NCI-H2196 (cell line): Measurements from ENCODE around the gene PAH.

Experiments used
- DNase-seq: peaks from one replicate; lab custom pipeline; 2025; ENCODE audit not compliant: unreplicated experiment; lab: John Stamatoyannopoulos, UW

Gene PAH

DNA sequence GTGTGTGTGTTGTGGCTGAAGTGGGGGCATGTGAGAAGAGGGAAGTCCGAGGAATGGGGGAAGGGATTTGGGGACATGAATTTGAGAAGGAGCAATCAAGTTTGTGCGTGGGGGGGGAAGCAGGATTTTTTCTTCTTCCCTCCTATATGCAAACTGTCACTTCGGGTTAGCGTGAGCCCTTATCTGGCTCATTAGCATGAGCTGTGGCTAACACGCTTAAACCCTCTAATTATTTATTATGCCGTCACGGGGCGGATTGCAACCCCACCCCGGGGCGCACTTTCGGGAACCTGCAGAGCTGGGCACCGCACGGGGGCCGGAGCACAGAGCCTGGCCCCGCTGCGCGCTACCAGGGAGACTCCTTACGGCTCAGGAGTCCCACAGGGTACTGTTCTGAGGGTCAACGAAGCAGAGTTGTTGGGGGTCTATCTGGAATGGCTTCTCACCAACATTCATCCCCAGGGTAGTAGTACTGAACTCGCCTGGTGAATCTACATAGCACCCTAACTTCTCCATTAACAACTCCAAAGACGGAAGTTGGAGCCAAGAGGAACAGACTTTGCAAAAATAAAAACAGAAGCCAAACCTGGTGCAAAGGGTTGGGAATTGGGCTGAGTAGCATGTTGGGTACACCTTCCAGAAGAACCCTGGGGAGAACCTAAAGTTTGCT, 34.0 kb upstream of the PAH start:
- peak; percentile 75 for DNase-seq

DNA sequence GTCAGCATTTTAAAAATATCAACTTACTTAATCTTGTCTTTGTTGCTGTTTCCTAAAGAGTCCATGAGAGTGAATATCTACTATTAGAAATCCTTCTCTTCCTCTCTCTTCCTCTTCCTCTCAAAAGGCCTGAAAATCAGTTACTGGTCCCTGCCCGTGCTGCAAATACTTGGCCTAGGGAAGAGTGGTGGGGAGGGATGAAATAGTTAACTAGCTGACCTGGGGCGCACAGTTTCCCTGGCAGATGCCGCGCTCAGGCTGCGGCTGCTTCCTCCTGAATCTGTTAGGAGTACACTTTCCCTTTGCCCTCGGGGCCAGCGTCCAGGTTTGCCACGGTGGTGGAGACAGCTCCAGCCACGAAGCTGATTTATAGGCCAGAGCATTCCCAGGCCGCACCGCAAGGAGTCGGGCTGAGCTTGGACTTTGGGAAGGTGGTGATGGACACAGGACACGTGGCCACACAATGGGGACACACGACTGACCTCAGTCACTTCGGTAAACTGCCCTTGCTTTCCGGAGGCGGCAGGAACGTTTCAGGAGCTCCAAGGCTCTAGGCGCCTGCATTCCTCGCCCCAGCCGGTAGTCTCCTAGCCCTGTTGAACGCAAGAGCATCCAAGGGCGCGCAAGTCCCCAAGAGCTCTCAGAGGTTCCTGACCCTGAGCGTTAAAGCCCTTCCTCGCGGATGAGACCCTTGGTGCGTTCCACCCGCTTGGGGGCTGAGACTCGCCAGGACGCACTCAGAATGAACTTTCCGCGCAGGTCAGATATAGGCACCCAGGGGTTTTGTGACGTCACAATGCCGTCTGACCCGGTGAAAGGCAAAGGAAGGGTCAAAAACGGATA, 33.3 kb upstream of the PAH start:
- peak; percentile 84 for DNase-seq

DNA sequence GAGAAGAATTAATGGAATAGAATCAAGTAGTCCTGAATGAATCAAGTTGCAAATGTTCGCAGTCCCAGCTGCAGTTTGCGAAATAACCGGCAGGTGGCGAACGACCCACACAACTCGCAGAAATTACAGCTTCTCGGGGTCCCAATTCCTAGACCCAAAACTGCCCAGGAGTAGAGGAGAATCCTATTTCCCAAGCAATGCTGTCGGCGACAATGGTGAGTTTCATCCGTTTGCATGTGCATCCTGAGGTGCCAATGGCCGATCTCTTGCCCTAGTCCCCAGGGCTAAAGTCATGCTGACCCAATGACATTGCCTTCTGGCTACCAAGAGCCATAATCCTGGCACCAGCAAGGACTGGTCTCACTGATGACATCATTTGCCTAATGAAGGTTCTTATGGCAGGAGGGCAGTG, 31.9 kb upstream of the PAH start:
- peak; percentile 69 for DNase-seq

DNA sequence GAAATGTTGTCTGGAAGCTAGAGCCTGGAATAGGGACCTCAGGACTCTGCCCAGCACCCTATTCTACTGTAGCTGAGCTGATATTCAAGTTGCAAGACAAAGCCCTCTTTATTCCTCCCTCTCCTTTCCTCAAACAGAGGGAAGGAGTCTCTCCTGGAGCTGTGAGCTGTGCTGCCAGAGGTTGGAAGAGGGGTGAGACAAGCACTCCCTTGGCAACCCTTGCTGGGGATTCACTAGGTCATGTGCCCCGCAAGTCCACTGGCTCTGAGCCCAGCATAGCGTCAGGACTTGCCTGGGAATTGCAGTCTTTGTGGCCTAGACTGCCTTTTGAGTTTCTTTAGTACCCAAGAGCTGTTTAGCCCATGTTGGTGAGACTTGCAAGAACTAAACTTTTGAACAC, 29.0 kb upstream of the PAH start:
- DNase-seq = no peak

DNA sequence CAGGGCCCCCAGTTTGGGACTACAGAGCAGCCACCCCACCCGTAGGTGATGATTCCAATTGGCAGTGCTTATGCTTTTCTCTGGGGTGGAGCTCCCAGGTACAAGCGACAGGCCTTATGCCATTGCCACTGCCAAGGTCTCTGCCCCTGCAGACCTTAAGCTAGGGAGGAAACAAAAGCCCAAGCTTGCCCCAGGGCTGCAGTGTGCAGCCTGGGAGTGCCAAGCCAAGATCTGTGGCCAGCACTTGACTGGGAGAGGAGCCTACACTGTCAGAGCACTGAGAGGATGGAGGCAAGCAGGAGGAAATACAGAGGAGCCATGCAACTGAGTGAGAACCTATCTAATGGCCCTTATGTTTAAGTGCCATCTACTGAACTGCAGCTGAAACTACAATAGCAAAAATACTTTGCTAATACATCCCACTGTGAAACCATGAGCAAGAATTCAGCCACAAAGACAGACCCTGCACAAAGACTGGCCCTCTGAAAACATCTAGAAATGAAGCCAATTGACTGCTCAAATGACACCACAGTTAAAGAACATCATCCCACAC, 22.7 kb upstream of the PAH start:
- DNase-seq = no peak

DNA sequence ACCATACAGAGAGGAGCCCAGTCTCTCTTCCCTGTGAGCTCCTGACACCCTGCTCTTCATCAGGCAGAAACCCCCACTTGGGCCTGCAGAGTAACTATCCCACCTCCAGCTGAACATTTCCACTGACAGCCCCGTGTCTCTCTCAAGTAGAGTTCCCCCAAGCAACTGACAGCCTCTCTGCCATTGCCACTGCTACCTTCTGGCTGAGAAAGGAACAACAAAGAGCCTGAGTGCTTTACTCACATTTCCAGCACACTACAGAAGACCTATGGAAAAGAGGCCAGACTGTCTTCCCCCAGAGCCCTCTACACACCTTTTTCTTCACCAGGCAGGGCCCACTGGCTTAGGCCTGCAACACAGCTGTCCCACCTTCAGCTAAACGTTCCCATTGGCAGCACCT, 22.0 kb upstream of the PAH start:
- DNase-seq = no peak

DNA sequence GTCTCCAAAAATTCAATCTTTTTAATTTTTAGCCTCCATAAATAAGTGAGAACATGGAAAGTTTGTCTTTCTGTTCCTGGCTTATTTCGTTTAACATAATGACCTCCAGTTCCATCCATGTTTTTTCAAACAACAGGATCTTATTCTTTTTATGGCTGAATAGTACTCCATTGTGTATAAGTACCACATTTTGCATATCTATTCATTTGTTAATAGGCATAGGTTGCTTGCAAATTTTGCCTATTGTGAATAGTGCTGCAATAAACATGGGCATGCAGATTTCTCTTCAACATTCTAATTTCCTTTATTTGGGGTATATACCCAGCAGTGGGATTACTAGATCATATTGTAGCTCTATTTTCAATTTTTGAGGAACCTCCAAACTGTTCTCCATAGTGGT, 16.1 kb upstream of the PAH start:
- no peak for DNase-seq

DNA sequence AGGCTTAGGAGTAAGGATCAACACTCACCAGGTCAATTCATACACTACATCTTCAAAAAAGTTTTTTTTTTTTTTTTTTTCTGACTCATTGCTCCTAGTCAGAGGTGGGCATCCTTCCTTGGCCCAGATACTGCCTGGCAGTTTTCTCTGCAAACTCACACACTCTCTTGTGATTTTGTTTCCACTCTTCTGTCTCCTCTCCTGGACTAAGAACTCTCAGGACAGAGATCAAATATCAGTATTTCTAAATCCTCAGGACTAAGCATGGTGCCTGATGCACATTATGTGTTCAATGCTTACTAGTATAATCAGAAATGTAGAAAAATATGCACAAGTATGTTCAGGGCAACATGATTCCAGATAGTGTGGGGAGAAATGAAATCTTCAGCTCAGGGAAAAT, 10.2 kb upstream of the PAH start:
- DNase-seq = no peak

DNA sequence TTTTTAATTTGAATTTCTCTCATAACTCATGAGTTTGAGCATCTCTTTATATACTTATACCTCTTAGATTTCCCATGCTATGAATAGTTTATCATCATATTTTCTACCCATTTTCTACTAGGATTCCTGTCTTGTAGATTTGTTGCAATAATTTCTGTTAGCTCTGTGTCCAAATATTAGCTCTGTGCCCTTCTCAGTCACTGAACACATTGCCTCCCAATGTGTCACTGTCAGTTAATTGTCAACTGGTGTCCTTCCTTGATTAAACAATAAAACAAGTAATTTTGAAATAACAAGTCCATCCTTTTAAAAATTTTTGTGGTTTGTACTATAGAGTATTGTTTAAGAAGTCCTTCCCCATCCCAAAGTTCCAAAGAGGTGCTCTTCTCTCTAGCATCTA, 4.2 kb upstream of the PAH start:
- DNase-seq = no peak

DNA sequence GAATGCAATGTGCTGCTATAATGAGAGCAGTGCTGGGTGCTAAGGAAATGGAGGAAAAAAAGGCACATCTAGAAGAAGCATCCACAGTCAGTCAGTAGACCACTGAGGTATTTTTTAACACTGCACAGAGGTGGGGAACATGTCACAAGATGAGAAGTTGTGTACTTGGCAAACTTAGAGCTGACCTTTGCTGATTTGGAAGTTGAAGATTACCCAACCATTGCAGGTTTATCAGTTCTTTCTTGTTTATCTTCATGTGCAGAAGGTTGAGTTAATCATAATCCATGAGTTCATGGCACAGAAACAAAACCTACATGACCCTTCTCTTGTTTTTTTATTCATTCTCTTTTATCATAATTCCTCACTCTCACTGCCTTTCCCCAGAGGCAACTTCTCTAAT, 3.2 kb upstream of the PAH start:
- DNase-seq = no peak

DNA sequence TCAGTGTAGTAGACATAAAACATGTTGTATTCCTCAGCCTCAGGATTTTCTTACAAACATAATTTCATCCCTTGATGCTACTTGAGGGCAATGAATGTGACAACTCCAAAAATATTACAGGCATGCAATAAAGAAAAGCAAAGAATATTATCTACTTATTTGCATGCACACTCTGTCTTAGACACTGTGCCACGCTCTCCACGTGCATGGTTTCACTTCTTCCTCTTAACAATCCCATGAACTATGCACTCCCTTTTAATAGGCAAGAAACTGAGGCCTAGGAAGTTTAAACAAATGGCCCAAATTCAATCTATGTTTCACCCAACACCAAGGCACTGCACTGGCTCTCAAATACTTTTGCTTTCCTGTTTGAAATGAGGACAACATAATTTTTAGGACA, 1.8 kb upstream of the PAH start:
- no peak for DNase-seq

DNA sequence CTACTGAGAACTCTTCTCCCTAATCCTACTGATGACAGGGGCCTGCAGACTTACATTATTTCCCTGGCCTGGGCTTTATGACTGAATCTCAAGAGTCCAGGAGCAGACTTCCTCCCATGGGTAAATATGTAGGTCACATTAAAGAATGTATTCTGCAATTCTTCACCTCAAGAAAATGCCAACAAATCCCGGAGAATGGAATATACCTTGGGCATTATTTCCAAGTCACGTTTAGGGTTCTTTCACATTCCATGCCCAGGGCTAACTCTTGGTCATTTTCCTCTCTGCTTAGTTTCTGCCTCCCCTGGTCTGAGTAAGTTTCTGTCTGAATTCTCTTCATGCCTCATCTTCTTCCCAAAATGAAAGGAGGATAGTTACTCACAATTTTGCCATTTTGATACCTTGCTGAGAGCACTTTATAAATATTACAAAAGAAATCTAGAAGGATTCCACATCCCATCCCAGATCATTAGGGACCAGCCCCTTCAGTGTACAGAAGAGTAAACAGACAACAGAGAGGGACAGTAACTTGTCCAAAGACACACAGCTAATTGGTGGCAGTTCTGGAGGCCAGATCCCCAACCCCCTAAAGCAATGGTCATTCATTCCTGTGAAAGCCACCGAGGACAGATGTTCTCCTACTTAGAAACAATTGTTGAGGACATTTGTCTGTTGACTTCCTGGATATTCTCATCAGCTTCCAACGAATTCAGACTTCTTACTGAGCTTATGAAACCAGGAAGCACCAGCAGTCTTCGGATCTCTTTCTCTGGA, 605 bp downstream of the PAH start:
- DNase-seq = no peak

DNA sequence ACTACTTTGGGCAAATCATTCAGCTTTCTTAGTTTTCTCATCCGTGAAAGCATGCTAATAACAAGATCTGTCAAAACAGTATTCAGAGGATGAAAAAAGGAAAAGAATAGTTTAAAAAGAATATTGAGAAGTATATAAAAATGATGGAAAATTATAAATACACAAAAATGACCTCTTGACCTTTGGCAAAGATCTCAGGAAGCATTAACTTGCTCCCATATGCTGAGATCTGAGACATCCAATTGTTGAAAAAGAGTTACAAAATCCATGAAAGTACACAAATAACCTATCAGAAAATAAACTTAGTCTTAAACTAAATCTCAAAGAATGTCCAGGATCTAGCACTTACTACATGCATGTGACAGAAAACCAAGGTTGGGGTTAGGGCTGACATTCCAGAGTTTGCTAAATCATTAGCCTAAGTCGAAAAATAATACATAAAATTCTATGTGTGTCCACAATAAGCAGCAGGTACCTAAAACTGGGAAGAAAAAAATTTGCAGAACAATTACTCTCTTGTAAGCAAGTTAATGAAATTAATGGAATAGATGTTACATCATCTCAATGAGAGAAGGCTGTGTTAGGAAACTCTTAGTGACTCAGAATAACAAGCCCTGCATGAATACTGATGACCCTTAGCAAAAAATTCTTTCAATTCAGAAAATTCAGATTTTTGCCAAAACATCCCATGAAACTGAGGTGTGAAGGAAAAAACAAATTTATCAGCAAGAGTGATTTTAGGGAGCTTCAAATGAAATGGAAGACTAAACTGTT, 3.4 kb downstream of the PAH start:
- no peak for DNase-seq

DNA sequence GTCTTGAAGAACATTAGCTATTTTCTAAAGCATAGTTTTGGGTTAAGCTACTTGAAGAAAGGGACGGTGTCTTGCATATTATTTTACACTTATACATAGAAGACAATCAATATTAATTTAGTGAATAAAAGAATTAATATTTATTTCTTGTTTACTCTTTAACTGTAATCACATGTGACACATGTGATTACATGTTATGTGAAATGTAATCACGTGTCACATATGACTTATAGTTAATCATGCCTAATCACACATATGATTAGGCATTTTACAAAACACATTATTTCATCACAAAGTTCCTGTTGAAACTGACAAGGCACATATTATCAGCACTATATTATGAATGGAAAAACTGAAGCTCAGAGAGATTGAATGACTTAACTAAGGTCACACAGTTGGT, 4.8 kb downstream of the PAH start:
- DNase-seq = no peak

DNA sequence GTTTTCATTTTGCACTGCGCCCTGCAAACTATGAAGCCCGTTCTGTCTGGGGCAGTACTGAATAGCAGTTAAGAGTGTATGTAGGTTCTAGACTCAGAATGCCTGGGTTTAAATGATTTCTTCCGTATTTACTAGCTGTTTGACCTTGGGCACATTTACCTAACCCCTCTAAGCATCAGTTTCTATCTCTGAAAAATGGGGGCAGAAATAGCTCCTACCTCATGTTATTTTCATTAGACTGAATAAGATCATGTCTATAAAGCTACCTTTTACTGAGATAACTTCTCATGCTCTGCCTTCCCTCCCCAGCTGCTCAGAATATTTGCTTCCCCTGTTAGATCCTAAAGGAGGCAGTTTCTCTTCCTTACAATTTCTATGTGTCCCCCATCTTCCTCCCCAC, 5.7 kb downstream of the PAH start:
- DNase-seq = no peak

DNA sequence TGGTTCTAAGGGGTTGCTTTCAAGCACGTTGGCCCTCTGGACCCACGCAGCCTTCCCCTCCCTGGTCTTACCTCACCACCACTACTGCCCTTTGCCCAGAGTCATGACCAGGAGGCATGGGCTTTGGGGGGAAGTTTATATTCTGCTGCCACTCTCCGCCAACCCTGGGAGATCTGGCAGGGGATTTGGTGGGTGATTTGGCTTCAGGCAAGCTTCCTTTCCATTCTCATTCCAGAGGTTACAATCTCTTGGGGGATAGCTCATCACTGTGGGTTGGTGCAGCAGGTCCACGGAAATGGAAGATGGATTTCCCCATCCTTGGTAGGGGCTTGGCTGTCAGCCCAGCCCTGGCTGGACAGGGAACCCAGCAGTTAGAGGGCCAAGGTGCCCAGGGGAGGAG, 6.3 kb downstream of the PAH start:
- no peak for DNase-seq

DNA sequence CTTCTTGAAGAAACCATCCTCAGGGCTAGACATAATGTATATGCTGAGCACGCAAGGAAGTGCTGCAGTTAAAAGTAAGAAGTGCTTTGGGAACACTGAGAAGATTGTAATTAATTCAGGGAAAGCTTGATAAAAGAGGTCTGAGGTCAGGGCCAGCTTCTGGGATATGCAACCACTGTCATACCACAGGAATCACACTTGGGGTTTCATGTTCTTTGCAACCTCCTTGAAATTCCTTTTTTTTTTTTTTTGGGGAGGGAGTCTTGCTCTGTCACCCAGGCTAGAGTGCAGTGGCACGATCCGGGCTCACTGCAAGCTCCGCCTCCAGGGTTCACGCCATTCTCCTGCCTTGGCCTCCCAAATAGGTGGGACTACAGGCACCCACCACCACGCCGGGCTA, 6.9 kb downstream of the PAH start:
- DNase-seq = no peak

DNA sequence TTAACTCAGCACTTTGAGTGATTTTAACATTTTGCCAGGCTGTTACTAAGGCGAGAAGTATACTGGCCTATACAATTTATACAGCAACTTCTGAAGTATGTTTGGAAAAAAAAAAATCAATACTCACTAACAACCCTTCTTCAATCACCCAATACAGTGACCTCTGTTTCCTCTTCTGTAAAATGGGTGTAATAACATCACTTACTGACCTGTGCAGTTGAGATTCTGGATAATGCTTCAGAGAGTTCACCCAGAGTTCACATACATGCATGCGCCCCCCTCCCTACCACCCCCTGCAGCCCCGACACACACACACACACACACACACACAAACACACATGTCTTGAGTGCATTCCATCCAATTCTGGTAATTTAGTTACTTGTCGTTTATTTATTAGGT, 9.1 kb downstream of the PAH start:
- no peak for DNase-seq

DNA sequence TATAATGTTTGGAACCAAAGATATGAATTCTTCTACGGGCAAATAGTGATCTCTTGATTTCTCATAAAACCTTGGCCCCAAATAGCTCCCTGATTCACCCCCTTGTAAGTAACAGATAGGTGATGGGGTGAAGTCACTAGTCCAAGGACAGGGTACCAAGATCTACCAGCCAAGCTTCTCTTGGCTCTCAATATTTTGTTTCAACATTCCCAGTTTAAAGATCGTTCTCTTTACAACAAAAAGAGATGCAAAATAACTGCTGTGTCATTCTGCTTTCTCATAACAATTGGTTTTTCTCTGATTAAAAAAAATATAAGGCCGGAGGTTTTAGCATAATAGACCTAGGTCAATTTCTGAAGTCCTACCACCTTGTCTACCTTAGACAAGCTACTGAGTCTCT, 11.8 kb downstream of the PAH start:
- no peak for DNase-seq

DNA sequence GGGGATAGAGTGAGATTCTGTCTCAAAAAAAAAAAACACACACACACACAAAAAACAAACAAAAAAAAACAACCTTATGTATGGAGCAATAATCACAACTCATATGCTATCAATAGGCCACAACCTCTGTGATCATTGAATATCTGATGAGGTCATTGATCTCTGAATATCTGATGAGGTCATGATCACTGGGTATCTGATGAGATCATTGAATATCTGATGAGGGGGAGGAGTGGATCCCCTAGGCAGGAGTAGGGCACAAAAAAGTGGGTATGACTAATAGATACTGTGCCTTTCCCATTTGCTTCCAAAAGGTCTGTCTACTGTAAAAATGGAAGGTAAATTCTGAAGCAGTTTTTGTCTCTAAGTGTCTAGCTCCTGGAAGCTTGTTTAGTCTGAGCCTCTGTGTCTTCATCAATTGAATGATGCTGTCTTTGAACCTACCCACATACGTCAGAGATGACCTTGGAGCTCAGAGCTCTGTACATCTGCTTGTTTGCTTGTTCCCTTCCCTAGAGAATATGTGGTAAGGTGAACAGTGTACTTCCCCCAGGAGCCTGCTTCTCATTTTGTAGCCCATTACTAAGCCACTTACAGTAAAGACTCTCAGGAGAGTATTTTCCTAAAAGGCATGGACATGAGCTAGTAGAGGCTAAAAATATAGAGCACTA, 13.6 kb downstream of the PAH start:
- no peak for DNase-seq
